ENCODE results near the gene SHISAL2A. TPM values are rescaled to one million over a fixed set of nuclear protein-coding genes. Genes with fewer than 3 reads are reported as not detected.
"Not testable (repeated sequence)": the region's sequence is repeated elsewhere in the genome, so short reads cannot be mapped to it uniquely, and the experiment has no call there.

SHISAL2A gene
- total and polyA plus RNA-seq, 2 donors from 2014 or later = 2.5 TPM; not detected in 1

DNA sequence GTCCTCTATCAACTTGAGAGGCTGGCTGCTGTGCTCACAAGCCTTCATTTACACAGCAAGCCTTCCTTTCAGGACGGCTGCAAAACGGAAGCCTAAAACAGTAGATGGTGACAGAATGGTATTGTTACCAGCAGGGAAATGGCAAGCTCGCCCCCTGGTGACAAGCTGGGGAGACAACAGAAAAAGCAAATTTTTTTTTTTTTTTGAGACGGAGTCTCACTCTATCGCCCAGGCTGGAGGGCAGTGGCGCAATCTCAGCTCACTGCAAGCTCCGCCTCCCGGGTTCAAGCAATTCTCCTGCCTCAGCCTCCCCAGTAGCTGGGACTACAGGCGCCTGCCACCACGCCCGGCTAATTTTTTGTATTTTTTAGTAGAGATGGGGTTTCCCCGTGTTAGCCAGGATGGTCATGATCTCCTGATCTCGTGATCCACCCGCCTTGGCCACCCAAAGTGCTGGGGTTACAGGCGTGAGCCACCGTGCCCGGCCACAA is 53.3 kb downstream of the SHISAL2A start:
- H3K9me3 ChIP-seq (ENCODE audit: control insufficient read depth in 2 of 3, insufficient read depth in 1 of 3, low read length in 3 of 3); H3K9ac ChIP-seq (ENCODE audit: low read length in 3 of 3); H3K27me3 ChIP-seq (ENCODE audit: control insufficient read depth, insufficient read depth, low read length); FAIRE-seq; H3K4me1 ChIP-seq (ENCODE audit: control insufficient read depth in 2 of 3, insufficient read depth in 2 of 3, low read depth in 1 of 3, low read length in 3 of 3); H3K27ac ChIP-seq (ENCODE audit: low read depth in 2 of 2, low read length in 2 of 2); H3K4me3 ChIP-seq (ENCODE audit: low read length in 3 of 3); intact Hi-C loops (cut with DNase I): not testable (repeated sequence)
- peak; percentile 68 to 85 (median 78) for DNase-seq
- TF ChIP-seq, protein P1, sequence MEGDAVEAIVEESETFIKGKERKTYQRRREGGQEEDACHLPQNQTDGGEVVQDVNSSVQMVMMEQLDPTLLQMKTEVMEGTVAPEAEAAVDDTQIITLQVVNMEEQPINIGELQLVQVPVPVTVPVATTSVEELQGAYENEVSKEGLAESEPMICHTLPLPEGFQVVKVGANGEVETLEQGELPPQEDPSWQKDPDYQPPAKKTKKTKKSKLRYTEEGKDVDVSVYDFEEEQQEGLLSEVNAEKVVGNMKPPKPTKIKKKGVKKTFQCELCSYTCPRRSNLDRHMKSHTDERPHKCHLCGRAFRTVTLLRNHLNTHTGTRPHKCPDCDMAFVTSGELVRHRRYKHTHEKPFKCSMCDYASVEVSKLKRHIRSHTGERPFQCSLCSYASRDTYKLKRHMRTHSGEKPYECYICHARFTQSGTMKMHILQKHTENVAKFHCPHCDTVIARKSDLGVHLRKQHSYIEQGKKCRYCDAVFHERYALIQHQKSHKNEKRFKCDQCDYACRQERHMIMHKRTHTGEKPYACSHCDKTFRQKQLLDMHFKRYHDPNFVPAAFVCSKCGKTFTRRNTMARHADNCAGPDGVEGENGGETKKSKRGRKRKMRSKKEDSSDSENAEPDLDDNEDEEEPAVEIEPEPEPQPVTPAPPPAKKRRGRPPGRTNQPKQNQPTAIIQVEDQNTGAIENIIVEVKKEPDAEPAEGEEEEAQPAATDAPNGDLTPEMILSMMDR (IDR thresholded peaks at IDR 0.05; ENCODE audit: borderline replicate concordance, extremely low read depth, insufficient read depth) = peak; percentile 76
- H3K36me3 ChIP-seq (ENCODE audit: control insufficient read depth in 2 of 3, insufficient read depth in 3 of 3, low read length in 3 of 3) = peaks cover 0 to 15% (median 14%) of the 10 kb centered on the region in 3 donors

DNA sequence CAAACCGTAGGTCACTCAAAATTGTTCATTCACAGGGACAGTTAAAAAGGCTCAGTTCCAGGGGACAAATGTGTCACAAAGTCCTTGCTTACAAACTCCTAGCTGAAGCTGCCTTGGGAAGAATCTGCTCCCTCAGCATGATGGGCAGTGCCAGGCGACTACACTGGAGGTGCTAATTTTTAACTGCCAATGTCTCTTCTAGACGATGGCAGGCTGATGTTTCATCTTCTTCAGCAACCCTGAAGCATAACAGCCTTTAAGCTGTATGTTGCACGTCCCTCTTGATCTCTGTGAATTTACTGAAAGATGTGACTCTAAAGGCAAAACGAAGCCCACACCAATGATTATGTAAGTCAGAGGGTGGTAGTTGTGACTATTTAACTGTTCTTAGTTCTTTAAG is 53.9 kb downstream of the SHISAL2A start:
- no peak overlapping the region for H3K4me3 ChIP-seq (ENCODE audit: low read length in 3 of 3)
- no peak for FAIRE-seq
- no peak overlapping the region for H3K9ac ChIP-seq (ENCODE audit: low read length in 3 of 3)
- peaks cover 0 to 16% (median 14%) of the 10 kb centered on the region in 3 donors for H3K36me3 ChIP-seq (ENCODE audit: control insufficient read depth in 2 of 3, insufficient read depth in 3 of 3, low read length in 3 of 3)
- no peaks in the 10 kb centered on the region for H3K4me1 ChIP-seq (ENCODE audit: control insufficient read depth in 2 of 3, insufficient read depth in 2 of 3, low read depth in 1 of 3, low read length in 3 of 3)
- no peak overlapping the region for H3K27ac ChIP-seq (ENCODE audit: low read depth in 2 of 2, low read length in 2 of 2)
- intact Hi-C loops (cut with DNase I) = no loop called here
- DNase-seq = no peak
- H3K27me3 ChIP-seq (ENCODE audit: control insufficient read depth, insufficient read depth, low read length) = no peaks in the 10 kb centered on the region
- H3K9me3 ChIP-seq (ENCODE audit: control insufficient read depth in 2 of 3, insufficient read depth in 1 of 3, low read length in 3 of 3) = no peaks in the 10 kb centered on the region
- TF ChIP-seq, protein P1 (IDR thresholded peaks at IDR 0.05; ENCODE audit: borderline replicate concordance, extremely low read depth, insufficient read depth) = no peak

DNA sequence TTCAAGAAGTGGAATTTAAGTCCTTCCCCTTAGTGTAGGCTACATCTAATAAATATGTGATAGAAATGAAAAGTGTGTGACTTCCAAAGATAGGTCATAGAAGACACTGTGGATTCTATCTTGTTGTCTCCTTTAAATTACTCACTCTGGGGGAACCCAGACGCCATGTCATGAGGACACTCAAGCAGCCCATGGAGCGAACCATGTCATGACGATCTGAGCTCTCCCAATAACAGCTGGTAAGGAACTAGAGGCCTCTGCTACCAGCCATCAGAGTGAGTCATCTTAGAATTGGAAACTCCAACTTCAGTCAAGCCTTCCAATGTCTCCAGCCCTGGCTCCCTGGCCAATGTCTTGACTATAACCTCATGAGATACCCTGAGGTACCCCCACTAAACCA is 58.9 kb downstream of the SHISAL2A start:
- no peak overlapping the region for H3K27ac ChIP-seq (ENCODE audit: low read depth in 2 of 2, low read length in 2 of 2)
- TF ChIP-seq, protein P1 (IDR thresholded peaks at IDR 0.05; ENCODE audit: borderline replicate concordance, extremely low read depth, insufficient read depth) = no peak
- intact Hi-C loops (cut with DNase I) = no loop called here
- peaks cover 5 to 21% (median 10%) of the 10 kb centered on the region in 3 donors for H3K36me3 ChIP-seq (ENCODE audit: control insufficient read depth in 2 of 3, insufficient read depth in 3 of 3, low read length in 3 of 3)
- no peaks in the 10 kb centered on the region for H3K27me3 ChIP-seq (ENCODE audit: control insufficient read depth, insufficient read depth, low read length)
- H3K9me3 ChIP-seq (ENCODE audit: control insufficient read depth in 2 of 3, insufficient read depth in 1 of 3, low read length in 3 of 3) = no peaks in the 10 kb centered on the region
- FAIRE-seq (no peak), DNase-seq (no peak)
- H3K4me3 ChIP-seq (ENCODE audit: low read length in 3 of 3) = no peak overlapping the region
- H3K4me1 ChIP-seq (ENCODE audit: control insufficient read depth in 2 of 3, insufficient read depth in 2 of 3, low read depth in 1 of 3, low read length in 3 of 3) = no peaks in the 10 kb centered on the region
- H3K9ac ChIP-seq (ENCODE audit: low read length in 3 of 3) = no peak overlapping the region

DNA sequence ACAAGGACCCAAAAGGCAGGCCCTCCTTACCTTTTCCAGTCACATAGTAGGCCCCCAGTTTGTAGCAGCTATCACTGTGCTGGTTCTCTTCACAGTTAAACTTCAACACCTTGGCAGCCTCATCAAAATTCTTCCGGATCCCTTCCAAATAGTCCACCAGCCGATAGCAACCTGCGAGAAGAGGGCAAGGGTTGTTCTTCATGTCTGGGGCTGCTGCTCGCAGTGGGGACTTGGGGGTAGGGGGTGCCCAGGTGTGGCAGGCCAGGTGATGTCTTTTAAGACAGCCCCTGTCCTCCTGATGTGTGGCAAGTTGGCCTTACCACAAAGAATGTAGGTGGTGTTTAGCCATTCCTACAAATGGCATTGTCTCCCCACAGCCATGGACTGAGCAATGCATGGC is 59.7 kb downstream of the SHISAL2A start:
- Histone ChIP-seq H3K27ac (ENCODE audit: low read depth in 2 of 2, low read length in 2 of 2) (no peak overlapping the region), H3K27me3 (ENCODE audit: control insufficient read depth, insufficient read depth, low read length) (no peaks in the 10 kb centered on the region), H3K9ac (ENCODE audit: low read length in 3 of 3) (no peak overlapping the region), H3K9me3 (ENCODE audit: control insufficient read depth in 2 of 3, insufficient read depth in 1 of 3, low read length in 3 of 3) (no peaks in the 10 kb centered on the region), H3K4me1 (ENCODE audit: control insufficient read depth in 2 of 3, insufficient read depth in 2 of 3, low read depth in 1 of 3, low read length in 3 of 3) (peaks cover 0 to 5% (median 2%) of the 10 kb centered on the region in 3 donors), H3K36me3 (ENCODE audit: control insufficient read depth in 2 of 3, insufficient read depth in 3 of 3, low read length in 3 of 3) (peaks cover 4 to 15% (median 5%) of the 10 kb centered on the region in 3 donors), H3K4me3 (ENCODE audit: low read length in 3 of 3) (no peak overlapping the region)
- intact Hi-C loops (cut with DNase I) = no loop called here
- FAIRE-seq (no peak), DNase-seq (no peak)
- TF ChIP-seq, protein P1 (IDR thresholded peaks at IDR 0.05; ENCODE audit: borderline replicate concordance, extremely low read depth, insufficient read depth) = no peak

DNA sequence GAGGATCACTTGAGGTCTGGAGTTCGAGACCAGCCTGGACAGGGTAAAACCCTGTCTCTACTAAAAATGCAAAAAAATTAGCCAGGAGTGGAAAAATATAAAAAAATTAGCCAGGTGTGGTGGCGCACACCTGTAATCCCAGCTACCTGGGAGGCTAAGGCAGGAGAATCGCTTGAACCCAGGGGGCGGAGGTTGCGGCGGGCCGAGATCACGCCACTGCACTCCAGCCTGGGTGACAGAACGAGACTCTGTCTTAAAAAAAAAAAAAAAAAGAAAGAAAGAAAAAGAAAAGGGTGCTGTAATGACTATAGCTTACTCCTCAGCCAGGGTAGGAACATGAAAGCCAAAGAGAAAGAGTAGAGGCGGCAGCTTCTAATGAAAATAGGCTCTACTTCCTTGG is 60.4 kb downstream of the SHISAL2A start:
- H3K27ac ChIP-seq (ENCODE audit: low read depth in 2 of 2, low read length in 2 of 2); FAIRE-seq; H3K27me3 ChIP-seq (ENCODE audit: control insufficient read depth, insufficient read depth, low read length); H3K4me3 ChIP-seq (ENCODE audit: low read length in 3 of 3); H3K9ac ChIP-seq (ENCODE audit: low read length in 3 of 3); H3K9me3 ChIP-seq (ENCODE audit: control insufficient read depth in 2 of 3, insufficient read depth in 1 of 3, low read length in 3 of 3); DNase-seq; H3K4me1 ChIP-seq (ENCODE audit: control insufficient read depth in 2 of 3, insufficient read depth in 2 of 3, low read depth in 1 of 3, low read length in 3 of 3); intact Hi-C loops (cut with DNase I): not testable (repeated sequence)
- peaks cover 0 to 11% (median 5%) of the 10 kb centered on the region in 3 donors for H3K36me3 ChIP-seq (ENCODE audit: control insufficient read depth in 2 of 3, insufficient read depth in 3 of 3, low read length in 3 of 3)

Measured in kidney (tissue), 14 donors.